HG03135 (cell line): ENCODE data around the gene POMP.

Experiments
- ATAC-seq: cut with Tn5 transposase; IDR thresholded peaks from one replicate; pipeline ENCODE4 v1.9.1; 2021; ENCODE audit warnings: mild to moderate bottlenecking, moderate library complexity; ENCODE audit not compliant: unreplicated experiment

POMP gene

GRCh38 chr13:28658796-28659620 is at the start of gene POMP:
Gene POMP, plus strand, starts transcription at chr13:28659130. Its CDS starts 55 bp downstream, at chr13:28659185.
- ATAC-seq = peak; percentile 89

- no peak for ATAC-seq
Measured at GRCh38 chr13:28609381-28609780, 49.5 kb upstream of the POMP start.

GRCh38 chr13:28609926-28610325 is 49.0 kb upstream of the POMP start:
- no peak for ATAC-seq

GRCh38 chr13:28610996-28611395 is 47.9 kb upstream of the POMP start:
- no peak for ATAC-seq

- no peak for ATAC-seq
Measured at GRCh38 chr13:28611654-28612131, 47.2 kb upstream of the POMP start.

- no peak for ATAC-seq
Measured at GRCh38 chr13:28613562-28613961, 45.4 kb upstream of the POMP start.

GRCh38 chr13:28615916-28616446 is 42.9 kb upstream of the POMP start:
- no peak for ATAC-seq

GRCh38 chr13:28618230-28618994 is 40.5 kb upstream of the POMP start:
- no peak for ATAC-seq

GRCh38 chr13:28620011-28620830 is 38.7 kb upstream of the POMP start:
- ATAC-seq = no peak

- ATAC-seq = no peak
Measured at GRCh38 chr13:28621449-28621848, 37.5 kb upstream of the POMP start.

GRCh38 chr13:28622286-28622685 is 36.6 kb upstream of the POMP start:
- no peak for ATAC-seq

- no peak for ATAC-seq
Measured at GRCh38 chr13:28623782-28624706, 34.9 kb upstream of the POMP start.

GRCh38 chr13:28624707-28625432 is 34.1 kb upstream of the POMP start:
- no peak for ATAC-seq

GRCh38 chr13:28626266-28626665 is 32.7 kb upstream of the POMP start:
- no peak for ATAC-seq

- ATAC-seq = no peak
Measured at GRCh38 chr13:28628241-28628640, 30.7 kb upstream of the POMP start.

GRCh38 chr13:28630869-28631268 is 28.1 kb upstream of the POMP start:
- no peak for ATAC-seq

- ATAC-seq = no peak
Measured at GRCh38 chr13:28631801-28632200, 27.1 kb upstream of the POMP start.

GRCh38 chr13:28636069-28636468 is 22.9 kb upstream of the POMP start:
- ATAC-seq = no peak

GRCh38 chr13:28636677-28637317 is 22.1 kb upstream of the POMP start:
- ATAC-seq = peak; percentile 52
